Ascending aorta (tissue), 2 donors: Measurements from ENCODE around the gene IGIP. TPM values are rescaled to one million over a fixed set of nuclear protein-coding genes. Genes with fewer than 3 reads are reported as not detected.

ENCODE experiments used
- DNase-seq, 2 donors: peaks; one replicate each; pipeline ENCODE4 v3.0.0-alpha.2; 2019; ENCODE audit warnings: low spot score in 2 of 2
- H3K27ac ChIP-seq, 2 donors: fragments of 200-600 bp; sonication (generic); one replicate each; pipeline ENCODE4 v1.5.1; 2016 to 2017; ENCODE audit warnings: mild to moderate bottlenecking in 1 of 2
- H3K27me3 ChIP-seq: fragments of 200-600 bp; sonication (generic); one replicate; pipeline ENCODE4 v1.5.1; 2017
- H3K36me3 ChIP-seq, 2 donors: fragments of 200-600 bp; sonication (generic); one replicate each; pipeline ENCODE4 v1.5.1; 2016
- H3K4me1 ChIP-seq, 2 donors: fragments of 200-600 bp; sonication (generic); one replicate each; pipeline ENCODE4 v1.5.1; 2016 to 2017; ENCODE audit warnings: mild to moderate bottlenecking in 1 of 2
- H3K4me3 ChIP-seq, 2 donors: fragments of 200-600 bp; sonication (generic); one replicate each; pipeline ENCODE4 v1.5.1; 2016 to 2017; ENCODE audit warnings: mild to moderate bottlenecking in 1 of 2
- H3K9me3 ChIP-seq, 2 donors: fragments of 200-600 bp; sonication (generic); one replicate each; pipeline ENCODE4 v1.5.1; 2016
- intact Hi-C: fragments of 100-400 bp; cut with DNase I; formaldehyde crosslinking; loops from one replicate; pipeline ENCODE4 v1.15.1; 2023
- total RNA-seq: library from RNA; depleted of rRNA; stranded (reverse); fragments of >200 nt; gene quantifications from one replicate; pipeline ENCODE4 v1.1.0, GENCODE V29; 2016
- TF ChIP-seq, protein P1 (sequence below), 3 experiments: fragments of 200-600 bp in 2 of 3; fragments of 450-650 bp in 1 of 3; sonication (generic) in 2 of 3; IDR thresholded peaks; one replicate each; pipeline ENCODE4 v1.5.1; 2016 to 2019; ENCODE audit warnings: antibody characterized with exemption in 3 of 3, mild to moderate bottlenecking in 1 of 3, moderate library complexity in 1 of 3

Gene IGIP
- total RNA-seq, 1 donor from 2014 or later = 5.6 TPM

- TF ChIP-seq, protein P1, sequence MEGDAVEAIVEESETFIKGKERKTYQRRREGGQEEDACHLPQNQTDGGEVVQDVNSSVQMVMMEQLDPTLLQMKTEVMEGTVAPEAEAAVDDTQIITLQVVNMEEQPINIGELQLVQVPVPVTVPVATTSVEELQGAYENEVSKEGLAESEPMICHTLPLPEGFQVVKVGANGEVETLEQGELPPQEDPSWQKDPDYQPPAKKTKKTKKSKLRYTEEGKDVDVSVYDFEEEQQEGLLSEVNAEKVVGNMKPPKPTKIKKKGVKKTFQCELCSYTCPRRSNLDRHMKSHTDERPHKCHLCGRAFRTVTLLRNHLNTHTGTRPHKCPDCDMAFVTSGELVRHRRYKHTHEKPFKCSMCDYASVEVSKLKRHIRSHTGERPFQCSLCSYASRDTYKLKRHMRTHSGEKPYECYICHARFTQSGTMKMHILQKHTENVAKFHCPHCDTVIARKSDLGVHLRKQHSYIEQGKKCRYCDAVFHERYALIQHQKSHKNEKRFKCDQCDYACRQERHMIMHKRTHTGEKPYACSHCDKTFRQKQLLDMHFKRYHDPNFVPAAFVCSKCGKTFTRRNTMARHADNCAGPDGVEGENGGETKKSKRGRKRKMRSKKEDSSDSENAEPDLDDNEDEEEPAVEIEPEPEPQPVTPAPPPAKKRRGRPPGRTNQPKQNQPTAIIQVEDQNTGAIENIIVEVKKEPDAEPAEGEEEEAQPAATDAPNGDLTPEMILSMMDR (IDR thresholded peaks at IDR 0.05) = no peak
- H3K27ac ChIP-seq = no peak overlapping the region
- no peaks in the 10 kb centered on the region for H3K36me3 ChIP-seq
- H3K27me3 ChIP-seq = no peaks in the 10 kb centered on the region
- H3K4me3 ChIP-seq = no peak overlapping the region
- DNase-seq = peak in 1 of 2 donors; percentile 61
- H3K9me3 ChIP-seq = no peaks in the 10 kb centered on the region
- intact Hi-C loops = no loop called here
- H3K4me1 ChIP-seq = peaks cover 11 to 15% of the 10 kb centered on the region in 2 donors
These were observed 22.8 kb downstream of the IGIP start for GRCh38 chr5:140148508-140148907.

GRCh38 chr5:140150201-140150600 is 24.5 kb downstream of the IGIP start:
- intact Hi-C loops = no loop called here
- no peaks in the 10 kb centered on the region for H3K27me3 ChIP-seq
- no peaks in the 10 kb centered on the region for H3K36me3 ChIP-seq
- TF ChIP-seq, protein P1 (IDR thresholded peaks at IDR 0.05) = no peak
- no peak overlapping the region for H3K4me3 ChIP-seq
- no peak overlapping the region for H3K27ac ChIP-seq
- DNase-seq = no peak
- no peaks in the 10 kb centered on the region for H3K9me3 ChIP-seq
- peaks cover 11 to 17% of the 10 kb centered on the region in 2 donors for H3K4me1 ChIP-seq

DNA sequence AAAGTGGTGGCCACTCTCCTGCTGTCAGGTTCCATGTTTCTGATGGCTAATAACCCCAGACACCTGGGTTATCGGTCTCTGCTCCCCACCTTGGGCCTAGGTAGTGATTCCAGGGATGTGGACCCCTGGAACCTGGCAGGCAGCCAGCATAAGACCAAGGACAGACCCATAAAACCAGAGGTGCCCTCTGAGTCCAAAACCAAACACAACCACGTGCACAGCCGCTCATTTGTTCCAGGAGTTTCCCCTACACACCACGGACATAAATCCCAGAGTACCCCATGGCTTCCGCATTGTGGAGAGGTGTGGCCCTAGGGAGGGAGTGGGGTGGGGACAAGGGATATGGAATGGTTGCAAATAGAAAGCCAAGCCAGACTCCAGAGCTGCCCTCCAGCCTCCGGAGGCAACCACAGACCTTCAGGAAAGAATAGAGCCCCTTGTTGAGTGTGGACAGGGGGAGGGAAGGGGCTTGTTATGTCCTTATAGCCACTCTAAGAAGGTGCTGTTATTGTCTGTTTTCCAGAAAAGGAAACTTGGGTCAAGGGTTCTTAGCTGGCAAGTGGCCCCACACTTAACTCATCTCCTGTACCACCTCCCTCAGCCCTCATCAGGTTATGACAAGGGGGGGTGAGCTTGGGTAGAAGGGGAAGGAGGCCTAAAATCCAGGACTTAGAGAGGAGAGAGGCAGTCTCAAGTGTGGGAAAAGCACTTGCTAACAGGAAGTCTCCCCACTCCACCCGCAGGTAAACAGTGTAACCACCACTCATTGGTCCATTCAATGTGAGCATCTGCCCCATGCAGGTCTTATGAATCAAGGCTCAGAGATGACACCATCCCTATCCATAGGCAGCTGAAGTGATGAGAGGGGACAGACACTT is 25.6 kb downstream of the IGIP start:
- Histone ChIP-seq H3K4me3 (no peak overlapping the region), H3K9me3 (no peaks in the 10 kb centered on the region), H3K4me1 (peaks cover 3 to 7% of the 10 kb centered on the region in 2 donors), H3K27me3 (no peaks in the 10 kb centered on the region), H3K27ac (no peak overlapping the region), H3K36me3 (no peaks in the 10 kb centered on the region)
- intact Hi-C loops = no loop called here
- peak in 1 of 2 donors; percentile 40 for DNase-seq
- TF ChIP-seq, protein P1 (IDR thresholded peaks at IDR 0.05) = no peak

- H3K27ac ChIP-seq = no peak overlapping the region
- H3K9me3 ChIP-seq = no peaks in the 10 kb centered on the region
- peak in 1 of 2 donors; percentile 56 for DNase-seq
- H3K4me3 ChIP-seq = no peak overlapping the region
- H3K4me1 ChIP-seq = peaks cover 0 to 10% of the 10 kb centered on the region in 2 donors
- TF ChIP-seq, protein P1 (IDR thresholded peaks at IDR 0.05) = no peak
- intact Hi-C loops = no loop called here
- no peaks in the 10 kb centered on the region for H3K27me3 ChIP-seq
- no peaks in the 10 kb centered on the region for H3K36me3 ChIP-seq
These were observed 26.6 kb downstream of the IGIP start for GRCh38 chr5:140152022-140152999.

GRCh38 chr5:140153255-140153654 is 27.5 kb downstream of the IGIP start:
- Histone ChIP-seq H3K27ac (no peak overlapping the region), H3K27me3 (no peaks in the 10 kb centered on the region), H3K4me1 (peaks cover 0 to 14% of the 10 kb centered on the region in 2 donors), H3K9me3 (no peaks in the 10 kb centered on the region), H3K4me3 (no peak overlapping the region), H3K36me3 (no peaks in the 10 kb centered on the region)
- TF ChIP-seq, protein P1 (IDR thresholded peaks at IDR 0.05) = no peak
- DNase-seq = no peak
- intact Hi-C loops = no loop called here
